Measurements from ENCODE around the gene TASP1.

The TASP1 gene

GRCh38 chr20:13340088-13340487 is 298.6 kb downstream of the TASP1 start:
- no peak for DNase-seq
